Stimulated activated CD4-positive, alpha-beta T cell treated with anti-CD3 and anti-CD28 coated beads, Interleukin-15, amount 100 ng/mL, for 24 hours (primary cell): Measurements from ENCODE around the gene GPR171.
"Not testable (repeated sequence)": the region's sequence is repeated elsewhere in the genome, so short reads cannot be mapped to it uniquely, and the experiment has no call there.

ENCODE experiments used
- DNase-seq: peaks from one replicate; pipeline ENCODE4 v3.0.0-alpha.2; 2020

The GPR171 gene, protein sequence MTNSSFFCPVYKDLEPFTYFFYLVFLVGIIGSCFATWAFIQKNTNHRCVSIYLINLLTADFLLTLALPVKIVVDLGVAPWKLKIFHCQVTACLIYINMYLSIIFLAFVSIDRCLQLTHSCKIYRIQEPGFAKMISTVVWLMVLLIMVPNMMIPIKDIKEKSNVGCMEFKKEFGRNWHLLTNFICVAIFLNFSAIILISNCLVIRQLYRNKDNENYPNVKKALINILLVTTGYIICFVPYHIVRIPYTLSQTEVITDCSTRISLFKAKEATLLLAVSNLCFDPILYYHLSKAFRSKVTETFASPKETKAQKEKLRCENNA

DNA sequence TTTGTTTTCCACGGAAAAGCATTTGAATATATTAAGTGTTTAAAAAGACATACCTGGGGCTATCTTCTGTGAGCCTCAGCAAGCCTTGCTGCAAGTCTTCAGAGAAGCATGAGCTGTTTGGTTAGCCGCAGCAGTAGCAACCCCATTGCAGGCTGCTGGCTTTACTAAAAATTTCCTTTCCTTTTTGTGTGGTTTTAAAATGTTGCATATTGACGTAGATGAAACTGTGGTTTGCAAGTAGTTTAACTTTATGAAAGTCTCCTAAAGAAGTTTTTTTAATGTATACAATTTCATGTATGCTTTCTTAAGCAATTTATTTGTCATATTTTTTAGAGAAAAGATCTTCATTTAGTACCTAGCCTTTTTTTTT lies at the start of gene GPR171:
Gene GPR171 (minus strand): TSS at position 166 of the 370 bp plus-strand sequence. CDS start 3,830 bp downstream, outside the sequence.
- DNase-seq, result peak; percentile 69

DNA sequence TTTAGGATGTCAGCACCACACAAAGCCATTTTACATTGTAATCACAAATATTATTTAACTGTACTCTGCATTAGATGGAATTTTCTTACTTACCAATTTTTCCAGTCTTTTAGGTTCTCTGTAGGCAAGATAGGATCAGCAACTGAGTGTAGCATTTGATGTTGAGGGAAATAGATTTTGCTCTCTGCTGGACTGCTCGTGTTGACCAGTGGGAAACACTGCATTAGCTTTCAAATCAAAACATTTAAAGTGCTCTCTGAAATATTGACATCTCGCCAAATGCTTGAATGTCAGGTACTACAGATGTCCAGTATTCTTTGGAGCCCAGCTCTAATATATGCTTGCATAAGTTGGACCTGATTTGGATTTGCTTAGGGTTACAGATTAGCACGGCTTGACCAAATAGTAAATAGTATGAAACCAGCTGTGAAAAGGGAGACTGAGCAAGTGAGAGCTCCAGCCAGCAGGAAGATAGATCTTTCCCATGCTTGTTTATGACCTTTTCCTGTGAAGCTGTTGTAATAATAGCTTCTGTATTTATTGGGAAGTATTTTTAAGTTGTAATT lies 45.8 kb upstream of the GPR171 start:
- DNase-seq, result no peak

DNA sequence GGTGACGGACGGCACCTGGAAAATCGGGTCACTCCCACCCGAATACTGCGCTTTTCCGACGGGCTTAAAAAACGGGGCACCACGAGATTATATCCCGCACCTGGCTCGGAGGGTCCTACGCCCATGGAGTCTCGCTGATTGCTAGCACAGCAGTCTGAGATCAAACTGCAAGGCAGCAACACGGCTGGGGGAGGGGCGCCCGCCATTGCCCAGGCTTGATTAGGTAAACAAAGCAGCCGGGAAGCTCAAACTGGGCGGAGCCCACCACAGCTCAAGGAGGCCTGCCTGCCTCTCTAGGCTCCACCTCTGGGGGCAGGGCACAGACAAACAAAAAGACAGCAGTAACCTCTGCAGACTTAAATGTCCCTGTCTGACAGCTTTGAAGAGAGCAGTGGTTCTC lies 39.0 kb upstream of the GPR171 start:
- DNase-seq, result not testable (repeated sequence)

DNA sequence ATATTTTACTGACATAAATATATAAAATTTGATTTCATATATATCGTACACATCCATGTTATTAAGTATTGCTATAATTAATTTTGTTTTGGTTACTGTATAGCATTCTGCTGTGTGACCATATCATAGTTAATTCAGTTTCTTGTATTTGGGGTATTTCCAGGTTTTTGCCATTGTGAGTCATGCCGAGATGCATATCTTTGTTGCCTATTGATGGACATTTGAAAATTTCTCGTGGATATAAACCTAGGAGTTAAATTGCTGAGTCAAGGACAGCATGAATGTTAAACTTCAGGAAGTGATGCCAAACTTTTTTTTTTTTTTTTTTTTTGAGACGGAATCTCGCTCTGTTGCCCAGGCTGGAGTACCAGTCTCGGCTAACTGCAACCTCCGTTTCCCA lies 33.7 kb upstream of the GPR171 start:
- DNase-seq, result no peak

DNA sequence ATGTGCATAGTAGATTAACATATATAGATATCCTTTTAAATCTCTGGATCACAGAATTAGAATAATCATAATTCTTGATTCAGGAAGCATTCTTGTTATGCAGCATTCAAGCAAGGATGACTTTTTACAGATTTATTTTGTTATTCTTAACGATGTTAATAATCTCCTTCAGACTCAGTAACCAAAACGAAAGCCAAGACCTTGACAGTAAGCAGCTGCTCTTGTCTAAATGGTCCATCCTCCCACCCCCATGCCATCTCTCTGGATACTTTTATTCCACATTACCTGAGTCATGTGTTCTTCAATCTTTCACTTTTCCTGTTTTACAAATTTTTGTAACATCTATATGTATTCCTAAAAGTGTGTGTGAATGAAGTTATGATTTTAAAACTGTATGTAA lies 33.3 kb upstream of the GPR171 start:
- DNase-seq, result no peak

DNA sequence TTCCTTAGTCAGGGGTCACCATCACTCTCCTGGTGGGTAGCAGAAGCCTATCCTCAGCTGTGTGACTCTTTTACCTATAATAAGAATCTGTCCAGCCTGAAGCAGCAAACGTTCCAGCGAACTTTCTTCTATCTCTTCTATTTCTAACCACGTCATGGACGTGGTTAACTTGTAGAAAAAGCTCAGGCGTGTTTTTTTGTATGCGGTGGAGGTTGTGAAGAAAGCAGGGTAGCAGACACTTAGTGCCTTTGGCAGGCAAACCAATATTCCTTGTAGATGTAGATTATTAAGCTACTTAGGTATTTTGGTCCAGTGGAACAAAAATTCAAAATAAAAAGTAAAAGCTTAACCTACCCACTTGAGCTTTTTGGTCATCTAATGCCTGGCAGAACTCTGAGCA lies 31.8 kb upstream of the GPR171 start:
- no peak for DNase-seq

DNA sequence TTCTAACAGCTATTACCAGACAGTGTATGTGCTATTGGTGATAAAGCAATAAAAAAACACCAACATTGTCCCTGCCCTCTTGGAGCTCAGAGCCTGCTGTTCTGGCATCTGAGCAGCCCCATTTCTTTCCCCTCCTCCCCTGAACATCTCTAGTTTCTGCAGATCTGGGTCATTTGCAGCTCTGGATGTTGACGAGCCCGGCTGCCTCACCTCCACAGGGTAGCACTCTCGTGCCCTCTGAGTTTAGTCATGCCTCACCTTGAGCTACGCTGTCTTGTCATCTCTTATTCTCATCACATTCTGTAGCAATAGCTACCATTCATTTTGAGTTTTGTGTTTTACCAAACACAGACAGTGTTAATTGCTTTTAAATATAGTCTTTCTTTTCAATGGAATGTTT lies 30.0 kb upstream of the GPR171 start:
- DNase-seq, result no peak

DNA sequence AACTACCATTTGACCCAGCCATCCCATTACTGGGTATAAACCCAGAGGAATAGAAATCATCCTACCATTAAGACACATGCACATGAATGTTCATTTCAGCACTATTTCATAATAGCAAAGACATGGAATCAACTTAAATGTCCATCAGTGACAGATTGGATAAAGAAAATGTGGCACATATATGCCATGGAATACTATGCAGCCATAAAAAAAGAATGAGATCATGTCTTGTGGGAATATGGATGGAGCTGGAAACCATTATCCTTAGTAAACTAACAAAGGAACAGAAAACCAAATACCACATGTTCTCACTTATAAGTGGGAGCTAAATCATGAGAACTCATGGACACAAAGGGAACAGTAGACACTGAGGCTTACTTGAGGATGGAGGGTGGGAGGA lies 29.4 kb upstream of the GPR171 start:
- DNase-seq, result not testable (repeated sequence)

DNA sequence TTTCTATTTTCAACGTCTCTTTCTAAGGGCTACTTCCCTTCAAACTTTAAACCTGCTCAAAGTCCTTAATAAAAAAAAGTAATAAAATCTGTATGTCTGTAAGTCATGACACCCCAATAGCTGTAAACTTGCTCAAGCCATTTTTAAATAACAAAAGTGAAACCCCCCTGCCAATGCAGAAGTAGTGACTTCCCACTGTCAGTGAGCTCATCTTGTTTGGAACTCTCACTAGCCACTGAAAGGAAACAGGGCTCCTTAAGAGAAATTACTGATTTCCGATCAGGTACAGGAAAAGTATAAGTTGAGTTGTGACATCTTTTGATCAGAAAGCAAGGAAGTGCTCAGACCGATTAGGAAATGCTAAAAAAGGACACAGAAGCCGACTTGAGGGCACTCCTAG lies 27.6 kb upstream of the GPR171 start:
- no peak for DNase-seq

DNA sequence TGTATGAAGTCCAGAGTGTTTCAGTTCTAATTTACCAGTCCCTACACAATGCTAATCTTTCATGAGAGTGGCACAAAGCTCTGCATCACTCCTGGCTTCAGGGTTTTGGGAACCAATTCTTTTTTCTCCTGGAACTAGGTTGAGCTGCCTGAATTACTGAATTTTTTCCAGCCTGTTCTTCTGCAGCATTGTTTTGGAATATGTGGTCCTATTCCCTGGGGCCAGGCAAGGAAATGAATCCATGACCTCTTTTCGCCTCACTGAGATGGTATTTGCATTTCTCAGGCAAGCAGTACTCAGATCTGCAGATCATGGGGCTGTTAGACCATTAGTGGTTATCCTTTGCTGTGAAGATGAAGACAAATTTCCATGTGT lies 25.6 kb upstream of the GPR171 start:
- DNase-seq, result no peak

DNA sequence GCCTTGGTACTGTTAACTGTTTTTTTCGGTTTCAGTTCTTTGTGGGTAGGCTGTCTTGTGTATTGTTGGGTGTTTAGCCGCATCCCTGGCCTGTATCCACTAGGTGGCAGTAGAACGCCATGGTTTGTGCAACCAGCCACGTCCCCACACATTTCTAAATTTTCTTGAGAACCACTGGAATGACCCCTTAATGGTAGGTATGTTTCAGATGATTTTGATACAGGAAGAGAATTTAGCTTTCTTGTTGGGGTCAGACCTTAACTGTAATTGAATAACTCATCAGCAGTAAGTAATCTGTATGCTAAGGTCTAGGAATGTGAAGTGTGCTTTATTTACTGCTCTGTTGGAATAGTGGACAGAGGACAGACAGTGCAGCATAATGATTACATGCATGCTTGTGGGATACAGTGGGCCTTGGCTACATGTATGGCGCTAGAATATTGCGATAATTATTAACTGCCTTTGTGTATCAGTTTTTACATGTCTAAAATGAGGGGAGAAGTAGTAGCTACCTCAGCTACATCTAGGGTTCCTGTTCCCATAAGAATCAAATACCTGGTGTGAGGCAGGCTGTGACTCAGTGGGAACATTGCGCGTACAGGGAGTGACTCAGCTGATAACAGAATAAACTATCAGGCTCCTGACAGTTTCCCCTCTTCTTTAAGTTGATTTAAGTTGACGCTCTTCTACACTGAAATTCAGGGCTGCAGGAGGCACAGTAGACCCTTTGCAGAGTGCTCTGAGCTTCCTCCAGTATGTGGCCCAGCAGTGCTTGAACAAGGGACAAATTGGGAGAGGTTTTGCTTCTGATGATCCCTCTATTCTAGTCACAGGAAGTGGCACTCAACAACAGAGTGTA lies 25.0 kb upstream of the GPR171 start:
- DNase-seq, result peak; percentile 85

DNA sequence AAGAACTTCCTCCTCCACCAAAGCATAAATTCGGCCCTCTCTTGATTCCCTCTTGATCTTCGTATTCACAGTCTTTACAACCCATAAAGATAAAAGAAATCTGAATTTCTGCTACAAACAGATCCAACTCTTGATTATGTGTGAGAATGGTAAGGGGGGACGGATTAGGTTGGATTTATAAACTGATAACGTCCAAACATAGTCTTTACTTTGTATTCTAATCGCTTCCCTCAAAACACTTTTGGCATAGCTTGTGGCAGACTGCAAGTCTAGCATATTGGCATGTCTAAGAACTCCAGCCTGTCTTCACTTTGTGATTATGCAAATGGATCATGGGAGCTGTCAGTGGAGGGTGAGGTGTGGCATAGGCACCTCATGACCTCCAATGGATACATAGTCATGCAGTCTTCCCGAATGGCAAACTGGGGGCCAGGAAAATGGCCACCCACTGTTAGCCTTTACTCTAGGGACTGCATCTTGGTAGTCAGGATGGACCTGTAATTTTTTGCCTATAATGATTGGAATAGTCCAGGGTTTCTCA lies 24.3 kb upstream of the GPR171 start:
- DNase-seq, result no peak

DNA sequence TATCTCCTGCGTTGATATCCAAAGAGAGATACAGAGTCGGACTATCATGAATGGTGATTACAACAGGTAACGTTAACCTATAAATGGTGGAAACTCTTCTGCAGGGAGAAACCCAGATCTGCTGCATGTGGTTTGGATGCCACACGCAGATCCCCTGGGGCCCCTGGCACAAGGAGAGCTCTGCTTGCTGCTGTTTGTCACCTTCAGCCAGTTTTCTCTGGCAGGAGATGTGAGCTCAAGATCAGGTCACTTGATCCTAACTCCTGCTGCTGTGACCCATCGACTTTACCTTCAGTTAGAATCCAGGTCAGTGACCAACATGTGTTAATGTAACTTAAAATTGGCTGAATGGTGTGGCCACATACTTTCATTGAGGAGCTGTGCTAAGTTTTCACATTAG lies 23.8 kb upstream of the GPR171 start:
- DNase-seq, result no peak

DNA sequence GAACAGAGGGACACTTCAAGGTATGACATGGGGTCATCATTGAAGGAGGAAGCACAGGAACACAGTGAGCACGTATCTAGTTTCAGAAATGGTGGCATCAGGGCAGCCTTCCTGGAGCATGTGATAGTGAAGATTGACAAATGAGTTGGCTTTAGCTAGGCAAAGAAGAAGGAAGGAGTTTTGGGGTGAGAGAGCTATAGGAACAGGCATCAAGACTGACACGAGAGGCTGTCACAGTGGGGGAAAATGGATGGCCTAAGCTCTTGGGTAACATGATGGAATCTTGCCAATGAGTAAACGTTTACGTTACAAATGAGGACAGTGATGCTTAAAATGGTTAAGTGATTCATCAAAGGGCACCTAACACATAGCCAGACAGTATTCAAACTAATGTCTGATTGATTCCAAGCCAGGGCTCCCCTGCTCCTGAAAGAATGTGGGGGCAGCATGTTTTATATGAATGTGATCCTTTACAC lies 23.1 kb upstream of the GPR171 start:
- DNase-seq, result no peak

DNA sequence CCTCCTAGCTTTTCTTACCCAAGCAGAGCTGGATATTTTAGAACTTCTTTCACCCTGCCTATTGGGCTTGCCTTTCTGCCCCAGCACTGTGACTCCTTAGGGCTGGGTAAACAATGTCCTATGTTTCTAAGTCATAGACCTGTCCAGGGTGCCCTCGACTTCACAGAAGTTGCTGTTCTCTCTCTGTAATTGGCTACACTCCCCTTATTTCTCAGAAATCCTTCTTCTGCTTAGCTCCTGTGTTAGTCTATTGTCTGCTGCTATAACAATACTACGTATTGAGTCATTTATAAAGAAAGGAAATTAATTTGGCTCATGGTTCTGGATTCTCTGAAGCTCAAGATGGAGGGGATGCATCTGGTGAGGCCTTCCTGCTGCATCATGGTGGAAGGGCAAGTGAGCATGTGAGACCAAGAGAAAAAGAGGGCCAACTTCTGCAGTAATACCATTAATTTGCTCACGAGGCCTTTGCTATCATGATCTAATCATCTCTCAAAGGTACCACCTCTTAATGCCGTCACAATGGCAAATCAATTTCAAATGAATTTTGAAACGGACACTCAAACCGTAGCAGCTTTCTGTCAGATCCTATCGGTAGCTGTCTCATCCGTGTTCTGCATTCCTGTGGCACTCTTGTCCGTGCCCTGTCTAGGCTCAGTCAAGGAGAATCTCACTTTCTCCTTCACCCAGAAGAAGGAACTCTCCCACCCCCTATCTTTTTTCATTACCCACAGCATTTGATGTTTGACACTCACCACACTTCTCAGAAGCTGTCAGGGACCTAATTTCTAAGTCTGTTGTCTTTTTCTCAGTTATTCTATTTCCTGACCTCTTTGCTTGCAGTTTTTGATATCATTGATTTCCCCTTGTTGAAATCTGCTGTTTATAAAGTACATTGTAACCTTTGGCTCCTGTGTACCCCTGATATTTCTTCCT lies 22.3 kb upstream of the GPR171 start:
- no peak for DNase-seq

DNA sequence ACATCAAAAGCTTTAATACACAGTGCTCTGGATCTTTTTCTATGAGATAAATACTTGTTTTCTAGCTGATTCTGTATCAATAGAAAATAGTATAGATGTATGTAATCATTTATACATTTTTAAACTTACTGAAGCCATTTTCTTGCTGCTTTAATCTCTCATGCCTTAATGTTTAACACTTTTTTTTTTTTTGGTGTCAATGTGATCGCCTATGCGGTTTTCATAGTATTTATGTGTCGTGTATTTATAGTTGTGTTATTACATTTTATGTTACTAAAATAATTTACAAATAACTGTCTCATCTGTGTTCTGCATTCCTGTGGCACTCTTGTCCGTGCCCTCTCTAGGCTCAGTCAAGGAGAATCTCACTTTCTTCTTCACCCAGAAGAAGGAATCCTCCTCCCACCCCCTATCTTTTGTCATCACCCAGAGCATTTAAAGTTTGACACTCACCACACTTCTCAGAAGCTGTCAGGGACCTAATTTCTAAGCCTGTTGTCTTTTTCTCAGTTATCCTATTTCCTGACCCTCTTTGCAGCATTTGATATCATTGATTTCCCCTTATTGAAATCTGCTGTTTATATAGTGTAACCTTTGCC lies 21.4 kb upstream of the GPR171 start:
- DNase-seq, result no peak

DNA sequence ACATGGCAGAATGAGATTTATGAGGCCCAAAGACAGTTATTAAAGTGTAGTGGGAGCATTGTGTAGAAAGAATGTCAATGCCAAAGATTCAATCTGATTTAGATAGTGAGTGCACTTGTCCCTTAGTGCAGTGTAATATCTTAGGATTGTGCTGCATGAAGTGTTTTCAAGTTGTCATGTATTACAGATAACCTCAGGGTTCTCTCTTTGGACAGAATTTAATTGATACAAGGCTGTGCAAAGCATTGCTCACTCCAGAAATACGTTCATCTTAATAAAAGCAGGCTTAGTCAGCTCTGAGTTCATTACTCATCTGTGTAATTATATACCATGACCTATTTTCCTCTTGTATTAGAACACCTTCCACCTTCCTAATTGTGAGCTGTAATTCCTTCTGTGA lies 16.0 kb upstream of the GPR171 start:
- no peak for DNase-seq

DNA sequence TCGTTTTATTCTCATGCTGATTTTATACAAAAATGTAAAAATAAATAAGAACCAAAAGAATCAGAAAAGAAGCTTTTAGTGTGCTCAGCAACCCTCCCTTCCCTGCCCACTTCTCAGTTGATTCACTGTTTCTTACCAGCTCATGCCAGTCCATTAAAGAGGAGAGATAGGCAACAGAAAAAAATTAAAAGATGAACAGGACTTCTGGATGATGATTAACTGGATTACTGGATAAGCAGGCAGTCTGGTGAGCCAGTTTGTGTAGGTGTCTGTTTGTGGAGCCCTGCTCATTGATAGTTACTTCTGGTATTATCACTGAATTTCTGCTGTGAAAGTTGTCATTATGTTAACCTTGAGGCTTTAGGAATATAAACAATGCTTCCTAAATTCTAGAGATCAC lies 15.1 kb upstream of the GPR171 start:
- no peak for DNase-seq

DNA sequence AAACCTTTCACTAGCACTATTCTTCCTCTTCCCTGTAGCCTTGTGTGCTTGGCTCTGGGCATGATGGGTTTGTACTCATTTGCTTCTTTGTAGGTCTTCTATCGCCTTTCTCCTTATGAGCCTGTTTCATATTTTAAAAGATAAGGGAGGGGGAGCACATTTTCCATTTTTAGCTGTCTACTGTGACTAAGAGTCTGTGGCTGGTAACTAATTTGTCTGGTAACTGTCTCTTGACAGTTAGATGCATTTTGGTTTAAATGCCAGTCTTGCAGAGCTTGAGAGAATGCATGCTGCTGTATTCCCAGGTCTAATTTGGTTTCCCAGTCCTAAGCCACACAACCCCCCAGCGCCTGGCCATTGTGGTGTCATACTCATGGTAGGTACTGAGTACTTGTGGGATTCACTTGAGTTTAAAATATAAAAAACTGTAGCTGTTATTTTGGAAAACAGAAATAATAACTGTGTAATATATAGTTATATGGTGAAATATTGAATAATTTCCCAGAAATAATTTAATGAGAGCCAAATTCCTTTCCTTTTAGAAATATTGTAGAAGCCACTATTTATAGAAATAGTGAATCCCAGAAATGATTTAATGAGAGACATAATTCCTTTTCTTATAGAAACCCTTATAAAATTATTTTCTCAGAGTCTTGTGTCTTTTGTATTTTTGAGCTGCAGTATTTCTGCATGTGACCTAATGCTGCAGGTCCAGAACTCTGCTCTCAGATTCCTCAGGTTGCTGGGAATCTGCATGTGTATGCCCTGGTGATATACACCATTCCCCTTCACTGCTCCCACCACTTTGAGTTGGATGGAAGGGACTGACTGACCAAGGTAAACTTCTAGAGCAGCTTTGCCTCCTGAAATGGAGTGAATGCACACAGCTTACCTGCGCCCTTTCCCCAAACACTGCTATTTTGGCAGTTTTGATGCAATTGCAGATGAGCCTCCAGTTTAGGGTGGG lies 13.9 kb upstream of the GPR171 start:
- DNase-seq, result no peak

DNA sequence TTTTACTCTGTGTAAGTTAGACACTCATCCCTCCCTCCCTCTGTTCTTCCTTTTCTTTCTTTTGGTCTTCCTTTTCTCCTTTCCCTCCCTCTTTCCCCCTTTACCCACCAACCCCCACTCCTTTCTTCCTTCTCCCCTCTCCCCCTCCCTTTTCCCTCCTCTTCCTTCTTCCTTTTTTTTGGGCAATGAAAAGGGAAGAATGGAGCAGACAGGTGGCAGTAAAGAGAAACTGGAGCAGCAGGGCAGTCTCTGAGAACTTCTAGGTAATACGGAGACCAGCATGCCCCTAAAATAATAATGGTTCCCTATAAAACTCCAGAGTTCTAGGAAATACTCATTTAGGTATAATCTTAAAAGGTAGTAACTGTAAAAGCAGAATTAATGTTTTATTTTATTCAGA lies 11.4 kb upstream of the GPR171 start:
- no peak for DNase-seq

DNA sequence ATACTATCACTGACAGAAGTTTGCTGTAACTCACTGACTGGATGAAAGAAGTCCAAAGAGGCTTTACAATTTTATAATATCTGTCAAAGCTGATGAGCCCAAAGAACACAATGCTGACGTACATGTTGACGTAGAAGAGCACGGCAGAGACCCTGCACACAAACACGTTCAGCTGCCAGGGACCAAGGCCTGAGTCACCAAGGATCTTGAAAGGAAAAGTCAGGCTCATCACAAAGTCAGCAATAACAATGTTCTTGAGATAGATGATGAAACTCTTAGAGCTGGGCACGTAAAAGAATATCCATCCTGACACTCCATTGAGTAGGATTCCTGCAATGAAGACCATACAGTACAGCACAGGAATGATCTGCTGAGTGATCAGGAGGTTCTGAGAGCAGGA lies 10.9 kb upstream of the GPR171 start:
- no peak for DNase-seq
